Skin epidermis (tissue), 12 donors: ENCODE data around the gene ZCCHC2.

ENCODE experiments used
- H3K27ac ChIP-seq, 21 experiments: fragments of 200-600 bp; sonication (generic) in 11 of 21; one replicate each; pipeline ENCODE4 v1.5.0; 2020; ENCODE audit warnings: mild to moderate bottlenecking in 3 of 21, inconsistent platforms in 2 of 21, moderate library complexity in 2 of 21
- H3K4me3 ChIP-seq, 7 experiments: fragments of 200-600 bp; sonication (generic) in 2 of 7; one replicate each; pipeline ENCODE4 v1.5.0; 2020; ENCODE audit warnings: inconsistent platforms in 2 of 7, mild to moderate bottlenecking in 2 of 7, moderate library complexity in 1 of 7

ZCCHC2 gene

GRCh38 chr18:62522504-62523254 is at the start of gene ZCCHC2:
TSS of gene ZCCHC2 (plus strand) at chr18:62523025. CDS start at chr18:62523425, 400 bp downstream.
- peak within 1 kb of the TSS; percentile 74 to 95 (median 89) for H3K4me3 ChIP-seq
- H3K27ac ChIP-seq, result peak within 1 kb of the TSS; percentile 81 to 97 (median 93)

DNA sequence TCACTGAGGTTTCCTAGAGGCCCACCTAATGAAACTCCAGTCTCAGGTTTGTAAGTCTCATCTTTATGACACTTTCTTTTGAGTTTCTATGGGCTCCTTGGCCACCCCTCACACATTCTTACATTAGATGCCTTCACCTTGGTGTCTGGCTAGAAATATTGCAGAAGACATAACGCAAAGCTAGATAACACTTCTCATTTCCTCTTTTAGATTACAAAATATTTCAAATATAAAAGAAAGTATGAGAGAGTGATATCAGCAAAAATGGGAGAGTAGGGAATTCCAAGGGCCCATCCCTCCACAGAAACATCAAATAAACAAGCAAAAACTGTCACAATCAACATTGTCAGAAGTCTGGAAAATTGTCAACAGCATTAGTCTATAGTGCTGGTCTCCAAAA is 43.3 kb upstream of the ZCCHC2 start:
- Histone ChIP-seq H3K27ac (no peak overlapping the region), H3K4me3 (no peak overlapping the region)

- Histone ChIP-seq H3K4me3 (no peak overlapping the region), H3K27ac (no peak overlapping the region)
Measured at GRCh38 chr18:62480927-62481326, 41.9 kb upstream of the ZCCHC2 start.

DNA sequence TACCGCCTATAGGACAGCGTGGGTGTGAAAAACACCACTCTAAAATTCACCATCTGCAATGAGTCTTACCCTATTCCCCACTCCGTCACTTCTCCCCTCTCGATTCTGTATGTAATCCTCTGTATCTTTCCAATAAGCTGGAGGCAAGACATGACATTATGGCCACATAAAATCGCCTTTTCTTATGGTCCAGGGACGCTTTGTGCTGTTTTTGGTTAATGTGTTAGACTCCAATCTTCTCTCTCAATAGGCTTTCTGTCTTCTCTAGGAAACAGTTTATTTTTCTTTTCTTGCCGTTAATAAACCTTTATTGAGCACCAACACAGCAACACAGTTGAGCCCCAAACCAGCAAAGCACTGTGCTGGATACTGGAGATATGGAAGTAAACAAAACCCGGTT is 37.9 kb upstream of the ZCCHC2 start:
- Histone ChIP-seq H3K4me3 (no peak overlapping the region), H3K27ac (no peak overlapping the region)

DNA sequence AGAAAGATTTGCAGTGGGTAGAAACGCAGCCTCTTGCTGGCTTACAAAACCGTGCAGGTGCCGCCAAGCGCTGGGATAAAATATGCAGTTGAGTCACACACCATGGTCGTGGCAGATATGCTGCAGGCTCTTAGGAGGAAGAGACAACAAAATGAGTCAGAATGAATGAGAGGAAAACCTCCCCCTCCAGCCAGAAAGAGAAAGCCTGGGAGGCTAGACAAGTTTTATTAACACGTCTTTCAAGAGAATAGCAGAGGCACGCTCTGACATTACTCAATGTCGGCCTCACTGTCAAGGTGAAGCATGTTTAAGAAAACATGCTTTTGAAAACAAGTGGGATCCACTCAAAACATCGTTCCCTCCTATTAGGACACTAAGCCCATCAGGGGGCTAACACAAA is 37.1 kb upstream of the ZCCHC2 start:
- H3K27ac ChIP-seq, result peak overlapping the region in 1 of 21 experiments; percentile 49

GRCh38 chr18:62486290-62486964 is 36.4 kb upstream of the ZCCHC2 start:
- Histone ChIP-seq H3K27ac (peak overlapping the region in 1 of 21 experiments; percentile 49), H3K4me3 (no peak overlapping the region)

More for the DNA sequence above, 37.1 kb upstream of the ZCCHC2 start:
- no peak overlapping the region for H3K4me3 ChIP-seq

GRCh38 chr18:62487161-62487560 is 35.7 kb upstream of the ZCCHC2 start:
- no peak overlapping the region for H3K27ac ChIP-seq
- H3K4me3 ChIP-seq, result no peak overlapping the region

DNA sequence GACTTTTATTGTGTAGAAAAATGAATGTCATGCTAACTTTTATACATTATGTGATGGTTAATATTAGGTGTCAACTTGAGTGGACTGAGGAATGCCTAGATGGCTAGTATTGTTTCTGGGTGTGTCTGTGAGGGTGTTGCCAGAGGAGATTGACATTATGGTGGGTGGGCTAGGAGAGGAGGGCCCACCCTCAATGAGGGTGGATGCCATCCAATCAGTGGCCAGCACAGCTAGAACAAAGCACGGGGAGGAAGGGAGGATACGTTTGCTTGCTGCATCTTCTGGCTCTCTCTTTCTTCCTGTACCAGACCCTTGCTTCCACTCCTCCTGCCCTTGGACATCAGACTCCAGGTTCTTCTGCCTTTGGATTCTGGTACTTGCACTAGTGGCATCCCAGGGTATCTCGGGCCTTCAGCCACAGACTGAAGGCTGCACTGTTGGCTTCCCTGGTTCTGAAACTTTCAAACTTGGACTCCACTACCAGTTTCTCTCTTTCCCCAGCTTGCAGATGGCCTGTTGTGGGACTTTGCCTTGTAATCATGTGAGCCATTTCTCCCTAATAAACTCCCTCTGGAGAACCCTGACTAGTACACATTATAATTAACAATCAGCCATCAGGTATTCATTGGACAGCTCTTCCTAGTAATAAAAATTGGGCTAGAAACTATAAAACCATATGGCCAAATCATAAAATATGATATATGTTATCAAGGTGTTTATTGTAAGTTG is 31.7 kb upstream of the ZCCHC2 start:
- H3K4me3 ChIP-seq, result no peak overlapping the region
- no peak overlapping the region for H3K27ac ChIP-seq

GRCh38 chr18:62493033-62493862 is 29.6 kb upstream of the ZCCHC2 start:
- H3K4me3 ChIP-seq, result no peak overlapping the region
- H3K27ac ChIP-seq, result no peak overlapping the region

GRCh38 chr18:62494764-62495163 is 28.1 kb upstream of the ZCCHC2 start:
- H3K27ac ChIP-seq, result no peak overlapping the region
- no peak overlapping the region for H3K4me3 ChIP-seq

DNA sequence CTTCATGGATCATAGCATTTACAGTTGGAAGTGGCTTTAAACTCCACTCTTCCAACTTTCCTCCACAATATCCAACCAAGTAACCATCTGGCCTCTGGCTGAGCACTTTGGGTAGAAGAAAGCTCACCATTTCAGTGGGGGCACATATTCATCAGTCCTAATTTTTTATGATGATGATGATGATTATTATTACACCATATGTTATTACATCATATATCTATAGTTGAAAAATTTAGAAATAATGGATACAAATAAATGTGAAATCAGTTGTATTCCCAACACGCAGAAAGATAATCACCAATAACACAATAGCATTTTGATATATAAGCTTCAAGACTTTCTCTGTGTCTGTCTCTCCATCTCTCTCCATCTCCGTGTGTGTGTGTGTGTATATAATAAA is 26.6 kb upstream of the ZCCHC2 start:
- Histone ChIP-seq H3K4me3 (no peak overlapping the region), H3K27ac (no peak overlapping the region)

DNA sequence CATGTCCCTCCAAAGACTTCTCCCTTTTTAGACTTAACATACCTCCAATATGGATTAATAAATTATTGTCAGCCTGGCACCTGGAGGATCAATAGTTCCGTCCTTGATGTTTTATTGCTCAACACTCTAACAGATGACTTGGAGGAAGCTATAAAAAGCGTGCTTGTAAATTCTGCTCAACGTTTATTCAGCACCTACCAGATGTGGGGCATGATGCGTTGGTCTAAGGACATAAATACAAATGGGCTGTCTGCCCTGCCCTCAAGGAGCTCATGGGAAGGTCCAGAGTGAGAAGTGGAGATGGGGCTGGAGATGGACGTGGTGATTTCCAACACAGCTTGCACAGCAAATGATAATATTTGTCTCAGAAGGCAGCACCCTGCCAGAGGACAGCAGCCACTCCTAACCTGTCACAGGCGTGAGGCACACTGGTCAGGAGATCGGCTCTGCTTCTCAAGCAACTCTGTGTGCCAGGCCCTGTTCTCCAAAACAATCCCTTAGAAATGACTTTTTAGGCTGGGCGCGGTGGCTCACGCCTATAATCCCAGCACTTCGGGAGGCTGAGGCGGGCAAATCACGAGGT is 25.5 kb upstream of the ZCCHC2 start:
- Histone ChIP-seq H3K4me3 (no peak overlapping the region), H3K27ac (no peak overlapping the region)

DNA sequence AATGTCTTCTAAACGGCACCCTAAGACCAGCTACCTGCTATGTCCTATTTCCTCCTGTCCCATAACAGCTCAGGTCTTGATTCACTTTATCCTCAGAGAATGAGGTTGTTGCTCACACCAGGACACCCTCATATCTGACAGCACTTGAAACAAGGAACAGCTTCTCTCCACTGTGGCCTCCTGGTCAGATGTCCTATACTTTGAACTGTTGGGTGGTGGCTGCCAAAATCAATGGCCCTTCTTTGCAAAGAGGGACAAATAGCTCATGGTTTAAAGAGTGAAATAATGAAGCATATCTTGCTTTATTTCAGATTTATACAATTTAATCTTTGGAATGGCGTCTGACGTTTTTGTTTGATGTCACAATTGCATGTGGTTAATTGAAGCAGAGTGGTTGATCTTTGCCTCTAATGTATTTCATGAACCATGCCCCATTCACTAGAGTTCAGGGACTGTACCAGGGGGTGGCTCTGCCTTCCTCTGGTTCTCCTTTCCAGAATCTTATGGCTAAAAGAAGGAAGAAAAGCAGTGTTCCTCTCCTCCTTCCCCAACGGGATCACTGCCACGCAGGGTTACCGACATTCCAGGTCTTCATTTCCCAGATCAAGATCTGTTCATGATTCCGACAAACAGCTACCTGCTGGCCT is 24.1 kb upstream of the ZCCHC2 start:
- Histone ChIP-seq H3K27ac (no peak overlapping the region), H3K4me3 (no peak overlapping the region)

DNA sequence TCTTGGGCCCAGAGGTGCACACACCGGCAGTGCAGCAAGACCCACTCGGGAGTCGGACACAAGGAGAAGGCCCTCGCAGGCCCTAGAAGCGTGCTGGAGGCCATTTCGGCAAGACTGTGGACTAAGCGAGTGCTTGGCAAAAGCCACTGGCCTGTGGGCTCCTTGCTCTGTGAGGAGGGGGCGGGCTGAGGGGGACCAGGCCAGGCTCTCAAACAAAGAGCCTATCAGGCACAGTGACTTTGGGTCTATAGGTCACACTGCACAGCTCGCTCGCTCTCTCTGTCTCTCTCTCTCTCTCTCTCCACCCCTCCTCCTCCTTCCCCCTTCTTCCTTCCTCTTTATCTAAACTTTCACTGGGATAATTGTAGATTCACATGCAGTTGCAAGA is 23.6 kb upstream of the ZCCHC2 start:
- Histone ChIP-seq H3K4me3 (no peak overlapping the region), H3K27ac (no peak overlapping the region)

GRCh38 chr18:62500174-62500573 is 22.7 kb upstream of the ZCCHC2 start:
- no peak overlapping the region for H3K4me3 ChIP-seq
- H3K27ac ChIP-seq, result no peak overlapping the region

- H3K4me3 ChIP-seq, result no peak overlapping the region
Measured at GRCh38 chr18:62500966-62501591, 21.7 kb upstream of the ZCCHC2 start.

GRCh38 chr18:62505669-62506494 is 16.9 kb upstream of the ZCCHC2 start:
- Histone ChIP-seq H3K4me3 (peak overlapping the region; percentile 17 to 41 (median 29)), H3K27ac (peak overlapping the region; percentile 15 to 95 (median 74))

More at GRCh38 chr18:62500966-62501591, 21.7 kb upstream of the ZCCHC2 start:
- no peak overlapping the region for H3K27ac ChIP-seq
